ENCODE results near the gene XPO1. TPM values are rescaled to one million over a fixed set of nuclear protein-coding genes. Genes with fewer than 3 reads are reported as not detected.
"Not testable (repeated sequence)": the region's sequence is repeated elsewhere in the genome, so short reads cannot be mapped to it uniquely, and the experiment has no call there.

Gene XPO1
- total RNA-seq, 1 experiment from 2014 or later: 272 TPM

- ChIA-PET CTCF (no interaction called here), POLR2A (no interaction called here)
- peak overlapping the region; percentile 57; the same call in 1 of the 2 replicates for H3K27ac Mint-ChIP-seq
- TF ChIP-seq NR3C1 (CRISPR knock-in tag; conservative IDR thresholded peaks at IDR 0.05; ENCODE audit: low read depth) (no peak), FOXJ3 (CRISPR knock-in tag; IDR thresholded peaks at IDR 0.05; ENCODE audit: borderline replicate concordance) (no peak), ZMAT4 (CRISPR knock-in tag; IDR thresholded peaks at IDR 0.05) (no peak)
- TF ChIP-seq, protein P1, sequence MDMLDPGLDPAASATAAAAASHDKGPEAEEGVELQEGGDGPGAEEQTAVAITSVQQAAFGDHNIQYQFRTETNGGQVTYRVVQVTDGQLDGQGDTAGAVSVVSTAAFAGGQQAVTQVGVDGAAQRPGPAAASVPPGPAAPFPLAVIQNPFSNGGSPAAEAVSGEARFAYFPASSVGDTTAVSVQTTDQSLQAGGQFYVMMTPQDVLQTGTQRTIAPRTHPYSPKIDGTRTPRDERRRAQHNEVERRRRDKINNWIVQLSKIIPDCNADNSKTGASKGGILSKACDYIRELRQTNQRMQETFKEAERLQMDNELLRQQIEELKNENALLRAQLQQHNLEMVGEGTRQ (CRISPR knock-in tag; IDR thresholded peaks at IDR 0.05): no peak
- ATAC-seq (no peak), DNase-seq (ENCODE audit: low spot score) (no peak)
- H3K4me1 Mint-ChIP-seq: peaks cover 24% of the 10 kb centered on the region
- H3K27me3 Mint-ChIP-seq (ENCODE audit: low read depth): no peaks in the 10 kb centered on the region
- H3K9me3 Mint-ChIP-seq: no peaks in the 10 kb centered on the region
- no peak overlapping the region for H3K4me3 Mint-ChIP-seq
- no peaks in the 10 kb centered on the region for H3K36me3 Mint-ChIP-seq
These were observed 47.2 kb upstream of the XPO1 start for GRCh38 chr2:61585383-61585782.

DNA sequence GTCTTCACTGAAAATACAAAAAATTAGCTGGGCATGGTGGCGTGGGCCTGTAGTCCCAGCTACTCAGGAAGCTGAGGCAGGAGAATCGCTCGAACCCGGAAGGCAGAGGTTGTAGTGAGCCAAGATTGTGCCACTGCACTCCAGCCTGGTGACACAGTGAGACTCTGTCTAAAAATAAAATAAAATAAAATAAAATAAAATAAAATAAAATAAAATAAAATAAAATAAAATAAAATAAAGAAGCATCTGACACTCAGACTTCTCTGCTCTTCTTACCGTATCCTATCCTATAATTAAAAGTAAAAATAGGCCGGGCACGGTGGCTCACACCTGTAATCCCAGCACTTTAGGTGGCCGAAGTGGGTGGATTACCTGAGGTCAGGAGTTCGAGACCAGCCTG, 46.2 kb upstream of the XPO1 start:
- peak; percentile 91 for TF ChIP-seq HMGA2 (CRISPR knock-in tag; IDR thresholded peaks at IDR 0.05)
- POLR2A ChIA-PET; H3K36me3 Mint-ChIP-seq; DNase-seq (ENCODE audit: low spot score); H3K27me3 Mint-ChIP-seq (ENCODE audit: low read depth); CTCF ChIA-PET; H3K4me3 Mint-ChIP-seq; ATAC-seq; H3K27ac Mint-ChIP-seq; H3K9me3 Mint-ChIP-seq: not testable (repeated sequence)
- peaks cover 24% of the 10 kb centered on the region for H3K4me1 Mint-ChIP-seq

GRCh38 chr2:61582165-61582564, 44.0 kb upstream of the XPO1 start:
- POLR2A ChIA-PET: interaction anchor here (3.4 kb wide), 1 partner anchor 44 kb away, joined by 16 read pairs; the partner anchor contains the start of gene XPO1
- peak overlapping the region; percentile 98 for H3K27ac Mint-ChIP-seq
- CTCF ChIA-PET: interaction anchor here (0.6 to 1.1 kb wide), 2 partner anchors 16 to 54 kb away, joined by 3 read pairs; no protein-coding TSS in a partner anchor

More at GRCh38 chr2:61582165-61582564, 44.0 kb upstream of the XPO1 start:
- H3K4me1 Mint-ChIP-seq: peaks cover 24% of the 10 kb centered on the region
- H3K9me3 Mint-ChIP-seq: peaks cover 4% of the 10 kb centered on the region; the same call in 1 of the 2 replicates
- TF ChIP-seq TEAD1 (CRISPR knock-in tag; IDR thresholded peaks at IDR 0.05) (peak; percentile 64; the same call in 1 of the 2 replicates), SMAD3 (CRISPR knock-in tag; IDR thresholded peaks at IDR 0.05; ENCODE audit: borderline replicate concordance) (no peak), SP1 (CRISPR knock-in tag; conservative IDR thresholded peaks at IDR 0.05) (no peak), ZNF138 (CRISPR knock-in tag; conservative IDR thresholded peaks at IDR 0.05) (no peak), ZNF263 (CRISPR knock-in tag; IDR thresholded peaks at IDR 0.05; ENCODE audit: low read depth) (no peak)
- TF ChIP-seq, protein P2, sequence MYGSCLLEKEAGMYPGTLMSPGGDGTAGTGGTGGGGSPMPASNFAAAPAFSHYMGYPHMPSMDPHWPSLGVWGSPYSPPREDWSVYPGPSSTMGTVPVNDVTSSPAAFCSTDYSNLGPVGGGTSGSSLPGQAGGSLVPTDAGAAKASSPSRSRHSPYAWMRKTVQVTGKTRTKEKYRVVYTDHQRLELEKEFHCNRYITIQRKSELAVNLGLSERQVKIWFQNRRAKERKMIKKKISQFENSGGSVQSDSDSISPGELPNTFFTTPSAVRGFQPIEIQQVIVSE (CRISPR knock-in tag; IDR thresholded peaks at IDR 0.05; ENCODE audit: borderline replicate concordance): no peak
- TF ChIP-seq, protein P3, sequence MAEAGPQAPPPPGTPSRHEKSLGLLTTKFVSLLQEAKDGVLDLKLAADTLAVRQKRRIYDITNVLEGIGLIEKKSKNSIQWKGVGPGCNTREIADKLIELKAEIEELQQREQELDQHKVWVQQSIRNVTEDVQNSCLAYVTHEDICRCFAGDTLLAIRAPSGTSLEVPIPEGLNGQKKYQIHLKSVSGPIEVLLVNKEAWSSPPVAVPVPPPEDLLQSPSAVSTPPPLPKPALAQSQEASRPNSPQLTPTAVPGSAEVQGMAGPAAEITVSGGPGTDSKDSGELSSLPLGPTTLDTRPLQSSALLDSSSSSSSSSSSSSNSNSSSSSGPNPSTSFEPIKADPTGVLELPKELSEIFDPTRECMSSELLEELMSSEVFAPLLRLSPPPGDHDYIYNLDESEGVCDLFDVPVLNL (CRISPR knock-in tag; IDR thresholded peaks at IDR 0.05; ENCODE audit: borderline replicate concordance, low read depth): no peak
- TF ChIP-seq, protein P4, sequence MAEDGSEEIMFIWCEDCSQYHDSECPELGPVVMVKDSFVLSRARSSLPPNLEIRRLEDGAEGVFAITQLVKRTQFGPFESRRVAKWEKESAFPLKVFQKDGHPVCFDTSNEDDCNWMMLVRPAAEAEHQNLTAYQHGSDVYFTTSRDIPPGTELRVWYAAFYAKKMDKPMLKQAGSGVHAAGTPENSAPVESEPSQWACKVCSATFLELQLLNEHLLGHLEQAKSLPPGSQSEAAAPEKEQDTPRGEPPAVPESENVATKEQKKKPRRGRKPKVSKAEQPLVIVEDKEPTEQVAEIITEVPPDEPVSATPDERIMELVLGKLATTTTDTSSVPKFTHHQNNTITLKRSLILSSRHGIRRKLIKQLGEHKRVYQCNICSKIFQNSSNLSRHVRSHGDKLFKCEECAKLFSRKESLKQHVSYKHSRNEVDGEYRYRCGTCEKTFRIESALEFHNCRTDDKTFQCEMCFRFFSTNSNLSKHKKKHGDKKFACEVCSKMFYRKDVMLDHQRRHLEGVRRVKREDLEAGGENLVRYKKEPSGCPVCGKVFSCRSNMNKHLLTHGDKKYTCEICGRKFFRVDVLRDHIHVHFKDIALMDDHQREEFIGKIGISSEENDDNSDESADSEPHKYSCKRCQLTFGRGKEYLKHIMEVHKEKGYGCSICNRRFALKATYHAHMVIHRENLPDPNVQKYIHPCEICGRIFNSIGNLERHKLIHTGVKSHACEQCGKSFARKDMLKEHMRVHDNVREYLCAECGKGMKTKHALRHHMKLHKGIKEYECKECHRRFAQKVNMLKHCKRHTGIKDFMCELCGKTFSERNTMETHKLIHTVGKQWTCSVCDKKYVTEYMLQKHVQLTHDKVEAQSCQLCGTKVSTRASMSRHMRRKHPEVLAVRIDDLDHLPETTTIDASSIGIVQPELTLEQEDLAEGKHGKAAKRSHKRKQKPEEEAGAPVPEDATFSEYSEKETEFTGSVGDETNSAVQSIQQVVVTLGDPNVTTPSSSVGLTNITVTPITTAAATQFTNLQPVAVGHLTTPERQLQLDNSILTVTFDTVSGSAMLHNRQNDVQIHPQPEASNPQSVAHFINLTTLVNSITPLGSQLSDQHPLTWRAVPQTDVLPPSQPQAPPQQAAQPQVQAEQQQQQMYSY (CRISPR knock-in tag; IDR thresholded peaks at IDR 0.05): no peak
- no peaks in the 10 kb centered on the region for H3K27me3 Mint-ChIP-seq (ENCODE audit: low read depth)
- ATAC-seq: peak; percentile 94
- peak overlapping the region; percentile 19 for H3K4me3 Mint-ChIP-seq
- no peak for DNase-seq (ENCODE audit: low spot score)
- H3K36me3 Mint-ChIP-seq: no peaks in the 10 kb centered on the region
